HG02938 (cell line): ENCODE measurements around the gene ZRSR2.

Experiments
- ATAC-seq: cut with Tn5 transposase; IDR thresholded peaks from one replicate; pipeline ENCODE4 v1.9.1; 2021; ENCODE audit warnings: mild to moderate bottlenecking, moderate library complexity; ENCODE audit not compliant: unreplicated experiment

The ZRSR2 gene

GRCh38 chrX:15848576-15848975, 58.3 kb downstream of the ZRSR2 start:
- ATAC-seq: no peak

- ATAC-seq: no peak
These were observed 59.3 kb downstream of the ZRSR2 start for GRCh38 chrX:15849555-15849954.

- ATAC-seq: no peak
These were observed 63.3 kb downstream of the ZRSR2 start for GRCh38 chrX:15853586-15854079.

- ATAC-seq: peak; percentile 42
These were observed 63.9 kb downstream of the ZRSR2 start for GRCh38 chrX:15854080-15854655.

GRCh38 chrX:15854712-15855567, 64.7 kb downstream of the ZRSR2 start, which contains the start of gene AP1S2:
Gene AP1S2 (minus strand): TSS chrX:15854813. CDS start chrX:15852524, 2,289 bp downstream.
- peak; percentile 89 for ATAC-seq

- ATAC-seq: no peak
These were observed 65.4 kb downstream of the ZRSR2 start for GRCh38 chrX:15855568-15856221.

- no peak for ATAC-seq
These were observed 65.9 kb downstream of the ZRSR2 start for GRCh38 chrX:15856222-15856587.

- ATAC-seq: no peak
These were observed 66.4 kb downstream of the ZRSR2 start for GRCh38 chrX:15856636-15857035.

GRCh38 chrX:15858051-15858450, 67.8 kb downstream of the ZRSR2 start:
- no peak for ATAC-seq

- ATAC-seq: no peak
These were observed 70.6 kb downstream of the ZRSR2 start for GRCh38 chrX:15860921-15861320.

- no peak for ATAC-seq
These were observed 73.7 kb downstream of the ZRSR2 start for GRCh38 chrX:15864023-15864422.

GRCh38 chrX:15864629-15865028, 74.3 kb downstream of the ZRSR2 start:
- ATAC-seq: no peak

GRCh38 chrX:15866147-15866546, 75.9 kb downstream of the ZRSR2 start:
- no peak for ATAC-seq

GRCh38 chrX:15869695-15870094, 79.4 kb downstream of the ZRSR2 start:
- no peak for ATAC-seq

GRCh38 chrX:15870310-15870709, 80.0 kb downstream of the ZRSR2 start:
- no peak for ATAC-seq
